HCT116 (cell line): ENCODE results near the gene SEC24D. TPM values are rescaled to one million over a fixed set of nuclear protein-coding genes. Genes with fewer than 3 reads are reported as not detected.
A peak's percentile ranks its signal among the peaks of the same experiment; 100 is the strongest.

Experiments
- ATAC-seq: fragments of 200-7000 bp; cut with Tn5 transposase; 2 replicates; pipeline ENCODE4 v1.9.1; 2020; ENCODE audit warnings: mild to moderate bottlenecking, moderate library complexity
- BruUV-seq: library from RNA; stranded (reverse); fragments of 400-500 nt; replicated peaks from 2 replicates; lab custom pipeline; 2021; lab: Mats Ljungman, UMichigan
- CTCF ChIA-PET: fragments of 300-600 bp; sonication (Branson Sonifier 250); formaldehyde crosslinking; loops from one replicate; lab custom pipeline; 2021; ENCODE audit warnings: antibody characterized with exemption; lab: Charles Lee
- POLR2A ChIA-PET: fragments of 300-600, 350-600 bp; sonication (Branson Sonifier 250); formaldehyde crosslinking; loops from one replicate; lab custom pipeline; 2021; ENCODE audit warnings: antibody characterized with exemption; lab: Charles Lee
- RAD21 ChIA-PET, 2 experiments: fragments of 300-600 bp; sonication (Branson Sonifier 250); formaldehyde crosslinking; loops; one replicate each; lab custom pipeline; 2023; ENCODE audit warnings: low total read pairs in 2 of 2; ENCODE audit not compliant: uncharacterized antibody in 2 of 2, unreplicated experiment in 2 of 2, low non-redundant PET in 1 of 2; lab: Charles Lee
- DNase-seq: peaks from one replicate; pipeline ENCODE4 v3.0.0-alpha.2; 2010; ENCODE audit warnings: low read depth, low spot score
- H2AFZ ChIP-seq: fragments of 200-600 bp; shearing (Covaris generic), sonication (generic); 2 replicates; pipeline ENCODE4 v1.6.1; 2017; ENCODE audit warnings: low read depth, mixed run types, mixed read lengths, antibody characterized with exemption, low read length; ENCODE audit not compliant: poor library complexity, severe bottlenecking
- H3K27ac ChIP-seq: 2 replicates; pipeline ENCODE4 v1.5.1; 2012; ENCODE audit warnings: low read depth, low read length
- H3K27me3 ChIP-seq: fragments of 200-600 bp; sonication (generic); 2 replicates; pipeline ENCODE4 v1.6.1; 2016; ENCODE audit warnings: mixed run types, low read length, mixed read lengths; ENCODE audit not compliant: insufficient read depth
- H3K36me3 ChIP-seq, 2 experiments: fragments of 200-500 bp in 1 of 2; fragments of 200-600 bp in 1 of 2; sonication (Bioruptor generic) in 1 of 2; sonication (generic) in 1 of 2; 2 replicates each; pipeline versions ENCODE4 v1.5.1 to v1.6.1; 2014 to 2016; ENCODE audit warnings: low read length in 2 of 2, inconsistent platforms in 1 of 2, mixed read lengths in 1 of 2, mixed run types in 1 of 2; ENCODE audit not compliant: insufficient read depth in 2 of 2, control insufficient read depth in 1 of 2
- H3K4me1 ChIP-seq, 2 experiments: fragments of 200-600 bp in 1 of 2; sonication (generic) in 1 of 2; 2 replicates each; pipeline versions ENCODE4 v1.5.1 to v1.6.1; 2012 to 2017; ENCODE audit warnings: low read length in 2 of 2, inconsistent platforms in 1 of 2, mild to moderate bottlenecking in 1 of 2, mixed read lengths in 1 of 2, mixed run types in 1 of 2, moderate library complexity in 1 of 2; ENCODE audit not compliant: insufficient read depth in 2 of 2, control insufficient read depth in 1 of 2
- H3K4me2 ChIP-seq: fragments of 200-600 bp; sonication (generic); 2 replicates; pipeline ENCODE4 v1.6.1; 2017; ENCODE audit warnings: mixed run types, low read length, mixed read lengths
- H3K4me3 ChIP-seq, 2 experiments: fragments of 200-600 bp in 1 of 2; sonication (generic) in 1 of 2; replicated peaks in 1 of 2; 2 replicates each; pipeline ENCODE4 v1.5.1; 2011 to 2016; ENCODE audit warnings: low read length in 2 of 2, control low read depth in 1 of 2, low read depth in 1 of 2, mild to moderate bottlenecking in 1 of 2, mixed read lengths in 1 of 2, mixed run types in 1 of 2
- H3K79me2 ChIP-seq: fragments of 200-600 bp; sonication (generic); 2 replicates; pipeline ENCODE4 v1.6.1; 2017; ENCODE audit warnings: mild to moderate bottlenecking, mixed run types, low read length, moderate library complexity, mixed read lengths; ENCODE audit not compliant: insufficient read depth
- H3K9ac ChIP-seq: fragments of 200-600 bp; sonication (generic); 2 replicates; pipeline ENCODE4 v1.6.1; 2016; ENCODE audit warnings: low read length, mixed read lengths
- H3K9me2 ChIP-seq: fragments of 200-600 bp; sonication (generic), shearing (Covaris generic); 2 replicates; pipeline ENCODE4 v1.6.1; 2017; ENCODE audit warnings: mixed run types, mild to moderate bottlenecking, moderate library complexity; ENCODE audit not compliant: insufficient read depth
- H3K9me3 ChIP-seq, 2 experiments: fragments of 200-500 bp in 1 of 2; fragments of 200-600 bp in 1 of 2; sonication (Bioruptor generic) in 1 of 2; sonication (generic) in 1 of 2; 2 replicates each; pipeline ENCODE4 v1.6.1; 2014 to 2017; ENCODE audit warnings: low read length in 2 of 2, mixed read lengths in 2 of 2, inconsistent platforms in 1 of 2, low read depth in 1 of 2, mild to moderate bottlenecking in 1 of 2, mixed run types in 1 of 2, moderate library complexity in 1 of 2; ENCODE audit not compliant: control insufficient read depth in 1 of 2, insufficient read depth in 1 of 2
- H4K20me1 ChIP-seq: fragments of 200-600 bp; sonication (generic), shearing (Covaris generic); 2 replicates; pipeline ENCODE4 v1.6.1; 2017; ENCODE audit warnings: mixed run types, mild to moderate bottlenecking, moderate library complexity; ENCODE audit not compliant: insufficient read depth
- FOSL1 ChIP-seq: IDR thresholded peaks from 2 replicates; pipeline ENCODE4 v1.6.1; 2012; ENCODE audit warnings: low read depth
- JUND ChIP-seq: IDR thresholded peaks from 2 replicates; pipeline ENCODE4 v1.6.1; 2012
- SP1 ChIP-seq: IDR thresholded peaks from 2 replicates; pipeline ENCODE4 v1.6.1; 2012; ENCODE audit warnings: low read depth
- SRF ChIP-seq: IDR thresholded peaks from 2 replicates; pipeline ENCODE4 v1.6.1; 2012; ENCODE audit warnings: low read depth
- TCF7L2 ChIP-seq: IDR thresholded peaks from 2 replicates; pipeline ENCODE4 v1.7.0; 2011; ENCODE audit warnings: borderline replicate concordance, inconsistent platforms; ENCODE audit not compliant: insufficient read depth, insufficient read length; ENCODE audit errors: extremely low read depth
- intact Hi-C: fragments of 100-400 bp; cut with micrococcal nuclease; formaldehyde crosslinking; loops from 2 replicates; pipeline ENCODE4 v1.10.0; 2022
- total RNA-seq: library from RNA; stranded (reverse); gene quantifications from one replicate; pipeline ENCODE4 v1.2.1, GENCODE V29; 2021; ENCODE audit not compliant: unreplicated experiment
- TF ChIP-seq, protein P1 (sequence below), 3 experiments: fragments of 200-600 bp in 1 of 3; sonication (generic) in 1 of 3; IDR thresholded peaks in 2 of 3; conservative IDR thresholded peaks in 1 of 3; 2 replicates each; pipeline ENCODE4 v1.5.1; 2012 to 2017; ENCODE audit warnings: low read depth in 2 of 3, low read length in 2 of 3, antibody characterized with exemption in 1 of 3, borderline replicate concordance in 1 of 3, control low read depth in 1 of 3, mild to moderate bottlenecking in 1 of 3, mixed read lengths in 1 of 3, mixed run types in 1 of 3, moderate library complexity in 1 of 3; ENCODE audit not compliant: insufficient read depth in 1 of 3
- TF ChIP-seq, protein P2 (sequence below): IDR thresholded peaks from 2 replicates; pipeline ENCODE4 v1.6.1; 2011; ENCODE audit warnings: mild to moderate bottlenecking, low read length, moderate library complexity; ENCODE audit not compliant: insufficient replicate concordance; ENCODE audit errors: extremely low read depth

Gene SEC24D
- total RNA-seq, 1 experiment from 2014 or later: 28.5 TPM

DNA sequence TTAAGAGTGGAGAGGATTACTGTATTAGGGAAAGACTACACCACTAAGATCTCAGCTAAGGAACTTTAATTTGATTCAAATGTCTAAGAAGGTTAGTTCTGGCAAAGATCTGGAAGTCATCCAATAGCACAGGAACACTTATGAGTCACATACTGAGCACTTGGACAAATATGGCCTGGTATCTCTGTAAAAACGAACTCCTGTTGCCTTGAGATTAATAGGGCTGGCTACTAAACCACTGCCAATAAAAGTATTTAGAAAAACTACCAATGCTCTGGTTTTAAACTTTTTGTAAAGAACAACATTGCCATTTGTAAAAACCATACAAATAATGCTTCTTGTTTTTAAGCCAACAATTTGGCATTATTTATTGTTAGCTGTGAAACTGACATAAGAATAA, 70.5 kb downstream of the SEC24D start:
- Histone ChIP-seq H3K36me3 (peaks cover 0 to 7% of the 10 kb centered on the region in 2 experiments; a peak in 2 of 4 replicates), H3K79me2 (no peaks in the 10 kb centered on the region), H4K20me1 (no peaks in the 10 kb centered on the region), H3K4me3 (no peak overlapping the region), H3K27ac (no peak overlapping the region), H3K9me2 (no peaks in the 10 kb centered on the region), H2AFZ (no peak overlapping the region), H3K9me3 (no peaks in the 10 kb centered on the region), H3K4me1 (peaks cover 5 to 9% of the 10 kb centered on the region in 2 experiments; a peak in 3 of 4 replicates), H3K27me3 (no peaks in the 10 kb centered on the region), H3K4me2 (peak overlapping the region; percentile 46; the same call in 1 of the 2 replicates), H3K9ac (no peak overlapping the region)
- DNase-seq (peak; percentile 54), ATAC-seq (peak; percentile 60; the same call in 1 of the 2 replicates)
- POLR2A ChIA-PET: interaction anchor here (0.7 kb wide), 1 partner anchor 43 kb away, joined by 3 read pairs; no protein-coding TSS in a partner anchor
- intact Hi-C loops: no loop called here
- CTCF ChIA-PET: no interaction called here
- TF ChIP-seq, protein P1, sequence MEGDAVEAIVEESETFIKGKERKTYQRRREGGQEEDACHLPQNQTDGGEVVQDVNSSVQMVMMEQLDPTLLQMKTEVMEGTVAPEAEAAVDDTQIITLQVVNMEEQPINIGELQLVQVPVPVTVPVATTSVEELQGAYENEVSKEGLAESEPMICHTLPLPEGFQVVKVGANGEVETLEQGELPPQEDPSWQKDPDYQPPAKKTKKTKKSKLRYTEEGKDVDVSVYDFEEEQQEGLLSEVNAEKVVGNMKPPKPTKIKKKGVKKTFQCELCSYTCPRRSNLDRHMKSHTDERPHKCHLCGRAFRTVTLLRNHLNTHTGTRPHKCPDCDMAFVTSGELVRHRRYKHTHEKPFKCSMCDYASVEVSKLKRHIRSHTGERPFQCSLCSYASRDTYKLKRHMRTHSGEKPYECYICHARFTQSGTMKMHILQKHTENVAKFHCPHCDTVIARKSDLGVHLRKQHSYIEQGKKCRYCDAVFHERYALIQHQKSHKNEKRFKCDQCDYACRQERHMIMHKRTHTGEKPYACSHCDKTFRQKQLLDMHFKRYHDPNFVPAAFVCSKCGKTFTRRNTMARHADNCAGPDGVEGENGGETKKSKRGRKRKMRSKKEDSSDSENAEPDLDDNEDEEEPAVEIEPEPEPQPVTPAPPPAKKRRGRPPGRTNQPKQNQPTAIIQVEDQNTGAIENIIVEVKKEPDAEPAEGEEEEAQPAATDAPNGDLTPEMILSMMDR (IDR thresholded peaks at IDR 0.05 in 2 of 3, conservative IDR thresholded peaks at IDR 0.05 in 1 of 3; ENCODE audit: borderline replicate concordance in 1 of 3, insufficient read depth in 1 of 3, low read depth in 2 of 3, low read length in 2 of 3): no peak
- 0 out of 2 replicates have a peak, but pooled peaks have one; percentile 36 for TF ChIP-seq JUND
- no peak for TF ChIP-seq SP1
- peak; percentile 77 for TF ChIP-seq SRF
- TF ChIP-seq, protein P2, sequence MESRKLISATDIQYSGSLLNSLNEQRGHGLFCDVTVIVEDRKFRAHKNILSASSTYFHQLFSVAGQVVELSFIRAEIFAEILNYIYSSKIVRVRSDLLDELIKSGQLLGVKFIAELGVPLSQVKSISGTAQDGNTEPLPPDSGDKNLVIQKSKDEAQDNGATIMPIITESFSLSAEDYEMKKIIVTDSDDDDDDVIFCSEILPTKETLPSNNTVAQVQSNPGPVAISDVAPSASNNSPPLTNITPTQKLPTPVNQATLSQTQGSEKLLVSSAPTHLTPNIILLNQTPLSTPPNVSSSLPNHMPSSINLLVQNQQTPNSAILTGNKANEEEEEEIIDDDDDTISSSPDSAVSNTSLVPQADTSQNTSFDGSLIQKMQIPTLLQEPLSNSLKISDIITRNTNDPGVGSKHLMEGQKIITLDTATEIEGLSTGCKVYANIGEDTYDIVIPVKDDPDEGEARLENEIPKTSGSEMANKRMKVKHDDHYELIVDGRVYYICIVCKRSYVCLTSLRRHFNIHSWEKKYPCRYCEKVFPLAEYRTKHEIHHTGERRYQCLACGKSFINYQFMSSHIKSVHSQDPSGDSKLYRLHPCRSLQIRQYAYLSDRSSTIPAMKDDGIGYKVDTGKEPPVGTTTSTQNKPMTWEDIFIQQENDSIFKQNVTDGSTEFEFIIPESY: no peak
- TF ChIP-seq TCF7L2: no peak
- peak; percentile 36; the same call in 1 of the 2 replicates for TF ChIP-seq FOSL1
- RAD21 ChIA-PET: no interaction called here
- no TSS peak for BruUV-seq
